Astrocyte of the hippocampus (primary cell): Measurements from ENCODE around the gene KDM4B.

Experiments used
- DNase-seq: peaks from one replicate; pipeline ENCODE4 v3.0.0; 2011; ENCODE audit warnings: low read depth, low spot score

Gene KDM4B

DNA sequence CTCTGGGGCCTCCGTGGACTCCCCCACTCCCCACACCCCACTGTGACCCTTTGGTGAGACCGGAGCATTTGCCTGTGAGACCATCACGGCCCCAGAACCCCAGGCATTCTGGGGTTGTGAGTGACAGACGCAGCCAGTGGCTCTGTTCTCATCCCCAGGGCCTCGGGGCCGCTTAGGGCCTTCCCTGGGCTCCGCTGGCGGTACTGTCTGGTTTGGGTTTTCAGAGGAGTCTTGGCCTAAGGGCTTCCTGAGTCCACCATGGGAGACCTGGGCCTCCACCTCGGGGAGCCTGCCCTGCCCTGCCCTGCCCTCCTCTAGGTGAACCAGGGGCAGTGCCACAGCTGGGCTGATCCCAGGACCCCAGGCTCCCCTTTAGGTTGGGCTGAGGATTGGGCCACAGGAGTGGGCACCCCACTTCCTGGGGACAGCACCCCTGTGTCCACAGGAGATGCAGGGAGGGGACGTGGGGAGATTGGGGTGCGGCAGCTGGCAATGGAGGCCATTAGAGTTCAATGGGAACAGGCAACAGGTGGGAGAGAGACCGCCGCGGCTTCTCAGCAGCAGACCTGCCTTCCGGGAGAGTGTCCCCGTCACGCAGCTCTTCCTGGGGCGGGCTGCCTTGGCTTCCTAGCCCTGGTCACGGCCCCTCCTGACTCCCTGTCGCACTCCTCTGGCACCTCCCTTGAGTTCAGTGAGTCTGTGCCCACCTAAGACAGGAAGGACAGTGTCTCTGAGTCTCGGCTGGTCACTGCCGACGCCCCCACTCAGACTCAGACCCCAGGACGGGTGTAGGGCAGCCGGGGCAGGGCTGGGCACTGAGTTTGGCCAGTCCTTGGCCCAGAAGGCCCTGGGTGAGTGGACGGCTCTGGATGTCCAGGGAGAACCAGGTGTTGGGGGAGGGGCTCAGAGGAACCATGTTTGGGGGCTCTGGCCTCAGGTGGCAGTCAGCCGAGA is 164.1 kb downstream of the KDM4B start:
- no peak for DNase-seq

GRCh38 chr19:5133986-5134595 is 165.2 kb downstream of the KDM4B start:
- no peak for DNase-seq

- DNase-seq, result no peak
Measured at GRCh38 chr19:5134691-5135090, 165.8 kb downstream of the KDM4B start.

GRCh38 chr19:5136073-5136855 is 167.4 kb downstream of the KDM4B start:
- DNase-seq, result no peak

DNA sequence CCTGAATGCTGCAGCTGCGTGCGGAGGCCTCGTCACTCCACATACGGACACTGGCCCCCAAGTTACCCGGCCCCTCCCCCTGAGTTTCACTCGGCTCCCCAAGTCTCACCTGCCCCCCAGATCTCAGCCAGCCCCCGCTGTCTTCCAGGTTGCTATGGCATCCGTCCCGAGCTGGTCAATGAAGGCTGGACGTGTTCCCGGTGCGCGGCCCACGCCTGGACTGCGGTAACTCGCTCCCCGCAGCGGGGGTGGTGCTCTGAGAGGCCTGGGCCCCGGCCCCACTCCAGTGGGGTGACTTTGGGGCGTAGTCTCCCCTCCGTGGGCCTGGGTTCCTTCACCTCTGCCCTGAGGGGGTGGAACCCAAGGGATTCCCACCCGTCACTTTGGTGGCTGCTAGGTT is 168.2 kb downstream of the KDM4B start:
- no peak for DNase-seq

DNA sequence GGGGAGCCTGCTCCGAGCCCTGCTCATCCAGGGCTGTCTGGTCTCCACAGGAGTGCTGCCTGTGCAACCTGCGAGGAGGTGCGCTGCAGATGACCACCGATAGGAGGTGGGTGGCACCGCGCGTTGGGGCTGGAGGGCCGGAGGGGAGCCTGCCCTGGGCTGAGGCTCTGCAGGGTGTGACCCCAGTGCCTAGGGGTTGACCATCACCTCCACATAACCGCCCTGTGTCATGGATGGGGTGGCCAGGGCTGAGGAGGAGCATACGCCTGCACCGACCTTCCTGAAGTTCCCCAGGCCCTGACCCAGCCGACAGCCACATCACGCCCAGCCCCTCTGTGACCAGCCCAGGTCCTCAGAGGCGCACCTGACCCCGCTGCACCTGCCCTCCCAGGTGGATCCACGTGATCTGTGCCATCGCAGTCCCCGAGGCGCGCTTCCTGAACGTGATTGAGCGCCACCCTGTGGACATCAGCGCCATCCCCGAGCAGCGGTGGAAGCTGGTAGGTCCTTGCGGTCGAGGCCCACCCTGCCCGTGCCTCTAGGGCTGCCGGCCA is 168.7 kb downstream of the KDM4B start:
- DNase-seq, result peak; percentile 28

- peak; percentile 84 for DNase-seq
Measured at GRCh38 chr19:5138606-5139582, 170.0 kb downstream of the KDM4B start.

- no peak for DNase-seq
Measured at GRCh38 chr19:5139583-5140325, 170.8 kb downstream of the KDM4B start.

DNA sequence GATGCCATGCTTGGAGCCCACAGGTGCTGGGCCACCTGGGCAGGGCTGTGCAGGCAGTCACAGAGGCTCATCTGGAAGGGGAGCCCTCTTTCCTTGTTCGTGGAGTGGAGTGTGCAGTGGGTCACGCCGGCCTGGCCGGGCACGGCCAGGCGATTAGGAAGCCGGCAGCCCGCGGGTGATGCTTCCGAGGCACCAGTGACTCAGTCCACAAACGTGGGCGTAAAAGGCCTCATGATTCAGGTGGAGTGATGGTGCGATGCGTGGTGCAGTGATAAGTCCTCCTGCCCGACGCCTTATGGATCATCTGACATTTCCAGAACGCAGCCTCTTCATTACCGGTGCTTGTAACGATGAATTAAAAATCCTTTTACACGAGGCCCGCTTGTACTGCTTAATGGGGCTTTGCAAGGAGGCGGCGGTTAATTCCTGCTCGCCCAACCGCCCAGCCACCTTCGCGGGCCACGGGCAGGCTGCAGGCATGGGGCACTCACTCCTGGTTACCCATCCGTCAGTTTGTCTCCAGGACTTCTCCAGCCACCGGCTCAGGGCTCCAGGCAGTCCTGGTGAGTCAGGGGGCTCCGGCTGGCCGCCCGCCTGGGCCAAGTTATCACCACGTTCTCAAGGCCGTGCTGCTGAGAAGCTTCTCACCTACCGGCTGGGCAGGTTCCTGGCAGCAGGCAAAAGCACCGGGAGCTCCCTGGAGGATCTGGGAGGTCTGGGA is 172.4 kb downstream of the KDM4B start:
- DNase-seq, result peak; percentile 40

- no peak for DNase-seq
Measured at GRCh38 chr19:5141850-5142724, 173.2 kb downstream of the KDM4B start.

GRCh38 chr19:5142725-5143097 is 173.8 kb downstream of the KDM4B start:
- DNase-seq, result no peak

- no peak for DNase-seq
Measured at GRCh38 chr19:5143471-5144411, 174.8 kb downstream of the KDM4B start.

DNA sequence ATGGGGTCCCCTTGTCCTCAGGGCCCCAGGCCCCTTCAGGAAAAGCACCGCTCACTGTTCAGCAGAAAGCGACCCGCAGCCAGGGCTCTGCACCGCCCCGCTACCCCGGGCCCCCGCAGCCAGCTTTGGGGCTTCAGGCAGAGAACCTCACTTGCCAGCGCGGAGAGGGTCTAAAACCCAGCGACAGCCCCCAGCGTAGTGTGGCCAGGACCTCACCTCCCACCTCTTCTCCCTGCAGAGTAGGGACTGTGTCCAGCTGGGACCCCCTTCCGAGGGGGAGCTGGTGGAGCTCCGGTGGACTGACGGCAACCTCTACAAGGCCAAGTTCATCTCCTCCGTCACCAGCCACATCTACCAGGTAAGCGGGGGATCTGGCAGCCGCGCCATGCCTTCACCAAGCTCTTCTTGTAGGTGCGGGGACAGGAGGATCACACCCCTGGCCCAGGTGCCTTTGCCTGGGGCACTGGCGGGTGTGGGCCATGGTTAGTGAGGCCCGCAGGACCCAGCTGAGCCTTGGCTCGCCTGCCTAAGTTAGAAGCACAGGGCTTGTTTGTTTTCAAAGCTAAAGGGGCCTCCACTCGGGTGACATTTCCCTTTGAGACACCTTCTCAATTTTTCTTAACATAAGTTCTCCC is 175.7 kb downstream of the KDM4B start:
- no peak for DNase-seq

GRCh38 chr19:5145521-5146511 is 176.9 kb downstream of the KDM4B start:
- no peak for DNase-seq
